ENCODE measurements around the gene NCBP3.

Gene NCBP3

GRCh38 chr17:3885271-3885670, 39.2 kb upstream of the NCBP3 start:
- DNase-seq (ENCODE audit: low read depth) = no peak
- TF ChIP-seq MAX (IDR thresholded peaks at IDR 0.05; ENCODE audit: low read depth, low read length) (no peak), MYC (IDR thresholded peaks at IDR 0.05; ENCODE audit: low read depth, low read length) (no peak)
- no peak overlapping the region for H3K4me3 ChIP-seq (ENCODE audit: low read depth, low read length)

- no peak overlapping the region for H3K4me3 ChIP-seq (ENCODE audit: low read depth, low read length)
- TF ChIP-seq CTCF (IDR thresholded peaks at IDR 0.05; ENCODE audit: low read depth, low read length) (no peak), POLR2A (IDR thresholded peaks at IDR 0.05; ENCODE audit: extremely low read depth, insufficient read length) (no peak), MYC (IDR thresholded peaks at IDR 0.05; ENCODE audit: low read depth, low read length) (no peak), MAX (IDR thresholded peaks at IDR 0.05; ENCODE audit: low read depth, low read length) (no peak)
- no peak for DNase-seq (ENCODE audit: low read depth)
Measured at GRCh38 chr17:3884188-3884587, 38.1 kb upstream of the NCBP3 start.

GRCh38 chr17:3882276-3882675, 36.2 kb upstream of the NCBP3 start:
- H3K4me3 ChIP-seq (ENCODE audit: low read depth, low read length) = no peak overlapping the region
- DNase-seq (ENCODE audit: low read depth) = no peak
- TF ChIP-seq MAX (IDR thresholded peaks at IDR 0.05; ENCODE audit: low read depth, low read length) = no peak
- TF ChIP-seq CTCF (IDR thresholded peaks at IDR 0.05; ENCODE audit: low read depth, low read length) = no peak
- no peak for TF ChIP-seq POLR2A (IDR thresholded peaks at IDR 0.05; ENCODE audit: extremely low read depth, insufficient read length)
- no peak for TF ChIP-seq MYC (IDR thresholded peaks at IDR 0.05; ENCODE audit: low read depth, low read length)

GRCh38 chr17:3880983-3881382, 34.9 kb upstream of the NCBP3 start:
- TF ChIP-seq CTCF (IDR thresholded peaks at IDR 0.05; ENCODE audit: low read depth, low read length) (no peak), POLR2A (IDR thresholded peaks at IDR 0.05; ENCODE audit: extremely low read depth, insufficient read length) (no peak), MYC (IDR thresholded peaks at IDR 0.05; ENCODE audit: low read depth, low read length) (no peak), MAX (IDR thresholded peaks at IDR 0.05; ENCODE audit: low read depth, low read length) (no peak)
- H3K4me3 ChIP-seq (ENCODE audit: low read depth, low read length) = no peak overlapping the region
- no peak for DNase-seq (ENCODE audit: low read depth)

GRCh38 chr17:3879591-3880417, 33.8 kb upstream of the NCBP3 start:
- TF ChIP-seq CTCF (IDR thresholded peaks at IDR 0.05; ENCODE audit: low read depth, low read length) (no peak), MAX (IDR thresholded peaks at IDR 0.05; ENCODE audit: low read depth, low read length) (no peak)
- H3K4me3 ChIP-seq (ENCODE audit: low read depth, low read length) = no peak overlapping the region
- no peak for DNase-seq (ENCODE audit: low read depth)

GRCh38 chr17:3879186-3879585, 33.1 kb upstream of the NCBP3 start:
- DNase-seq (ENCODE audit: low read depth) = no peak
- TF ChIP-seq MYC (IDR thresholded peaks at IDR 0.05; ENCODE audit: low read depth, low read length) (no peak), CTCF (IDR thresholded peaks at IDR 0.05; ENCODE audit: low read depth, low read length) (no peak), MAX (IDR thresholded peaks at IDR 0.05; ENCODE audit: low read depth, low read length) (no peak), POLR2A (IDR thresholded peaks at IDR 0.05; ENCODE audit: extremely low read depth, insufficient read length) (no peak)
- H3K4me3 ChIP-seq (ENCODE audit: low read depth, low read length) = no peak overlapping the region
